IPS-18c (cell line): ENCODE measurements around the gene BLMH.
"Not testable (repeated sequence)": the region's sequence is repeated elsewhere in the genome, so short reads cannot be mapped to it uniquely, and the experiment has no call there.

ENCODE experiments used
- H3K4me3 ChIP-seq: 2 replicates; pipeline ENCODE4 v1.7.0; 2013; ENCODE audit warnings: low read depth, mild to moderate bottlenecking, low read length, moderate library complexity; ENCODE audit not compliant: insufficient read depth
- H3K9me3 ChIP-seq: one replicate; pipeline ENCODE4 v1.6.1; 2013; ENCODE audit warnings: mild to moderate bottlenecking, low read length, moderate library complexity; ENCODE audit not compliant: control insufficient read depth, insufficient read depth

The BLMH gene

DNA sequence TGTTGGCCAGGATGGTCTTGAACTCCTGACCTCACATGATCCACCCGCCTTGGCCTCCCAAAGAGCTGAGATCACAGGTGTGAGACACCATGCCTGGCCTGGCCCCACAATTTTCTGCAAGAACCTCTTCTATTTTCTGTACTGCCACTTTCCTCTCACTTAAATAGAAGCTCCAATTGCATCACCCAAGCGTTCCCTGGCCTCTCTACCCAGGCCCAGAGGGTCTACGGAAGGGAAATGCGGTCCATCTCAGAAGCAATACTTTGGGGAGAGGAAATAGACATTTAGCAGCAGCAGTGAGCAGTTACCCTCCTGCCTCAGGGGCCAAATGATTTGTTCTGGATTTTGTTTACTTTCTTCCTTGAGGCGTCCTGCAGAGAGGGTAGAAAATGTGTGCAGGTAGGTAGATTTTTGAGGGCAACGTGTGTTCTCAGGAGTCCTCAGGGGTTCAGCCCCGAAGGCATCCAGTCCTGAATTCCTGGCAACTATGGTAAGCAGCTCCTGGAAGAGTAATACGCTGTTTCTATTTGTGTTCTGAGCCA lies 67.3 kb downstream of the BLMH start:
- Histone ChIP-seq H3K9me3 (no peaks in the 10 kb centered on the region), H3K4me3 (no peak overlapping the region)

DNA sequence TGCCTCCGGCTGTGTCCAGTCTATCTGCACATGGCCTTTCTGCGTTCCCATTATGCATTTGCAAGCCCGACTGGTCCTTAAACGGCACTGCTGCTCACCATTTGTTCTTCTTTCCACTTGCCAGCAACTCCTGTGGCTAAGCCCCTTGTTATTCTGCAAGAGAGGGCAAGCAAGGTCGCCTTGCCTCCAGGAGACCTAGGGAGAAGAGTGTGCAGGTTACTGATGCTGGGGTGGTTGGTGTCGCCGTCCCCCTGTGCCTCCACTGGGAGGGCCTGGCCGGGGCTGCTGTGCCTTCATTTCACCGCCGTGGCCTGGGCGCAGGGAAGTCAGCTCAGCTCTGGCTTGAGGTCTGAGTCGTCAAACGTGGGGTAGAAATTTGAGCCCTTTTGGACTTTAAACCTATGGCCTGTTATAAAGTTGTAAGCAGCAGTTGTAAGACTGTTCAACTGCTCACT lies 69.0 kb downstream of the BLMH start:
- Histone ChIP-seq H3K4me3 (no peak overlapping the region), H3K9me3 (no peaks in the 10 kb centered on the region)

DNA sequence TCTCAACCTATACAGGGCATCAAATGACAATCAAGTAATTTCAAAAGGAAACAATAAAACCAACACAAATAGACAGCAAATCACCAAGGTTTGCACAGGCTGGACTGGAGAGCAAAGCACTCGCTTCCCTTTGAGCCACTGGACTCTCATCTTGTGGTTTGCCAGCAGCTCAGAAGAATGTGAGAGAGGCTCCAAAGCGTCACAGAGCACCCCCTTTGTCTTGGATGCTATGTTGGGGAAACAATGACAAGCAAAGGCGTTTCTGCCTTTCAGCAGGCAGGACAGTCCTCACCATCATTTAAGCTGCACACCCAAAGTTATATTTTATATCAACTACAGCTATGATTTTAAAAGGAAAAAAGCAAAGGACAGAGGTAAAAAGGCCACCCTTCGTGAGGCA lies 69.5 kb downstream of the BLMH start:
- H3K4me3 ChIP-seq = no peak overlapping the region

DNA sequence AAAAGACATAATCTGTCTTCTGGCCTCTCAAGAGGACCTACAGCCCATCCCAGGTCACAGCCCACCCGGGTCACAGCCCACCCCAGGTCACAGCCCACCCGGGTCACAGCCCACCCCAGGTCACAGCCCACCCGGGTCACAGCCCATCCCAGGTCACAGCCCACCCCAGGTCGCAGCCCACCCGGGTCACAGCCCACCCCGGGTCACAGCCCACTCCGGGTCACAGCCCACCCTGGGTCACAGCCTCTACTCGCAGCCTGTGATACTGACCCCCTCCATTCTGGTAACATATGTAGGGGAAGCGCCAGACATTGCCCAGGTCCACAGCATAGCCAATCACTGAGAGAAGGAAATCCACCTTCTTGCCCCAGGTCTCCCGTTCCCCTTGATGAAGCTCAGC lies 70.4 kb downstream of the BLMH start:
- no peak overlapping the region for H3K4me3 ChIP-seq
- no peaks in the 10 kb centered on the region for H3K9me3 ChIP-seq

More for the DNA sequence above, 69.5 kb downstream of the BLMH start:
- H3K9me3 ChIP-seq = no peaks in the 10 kb centered on the region

DNA sequence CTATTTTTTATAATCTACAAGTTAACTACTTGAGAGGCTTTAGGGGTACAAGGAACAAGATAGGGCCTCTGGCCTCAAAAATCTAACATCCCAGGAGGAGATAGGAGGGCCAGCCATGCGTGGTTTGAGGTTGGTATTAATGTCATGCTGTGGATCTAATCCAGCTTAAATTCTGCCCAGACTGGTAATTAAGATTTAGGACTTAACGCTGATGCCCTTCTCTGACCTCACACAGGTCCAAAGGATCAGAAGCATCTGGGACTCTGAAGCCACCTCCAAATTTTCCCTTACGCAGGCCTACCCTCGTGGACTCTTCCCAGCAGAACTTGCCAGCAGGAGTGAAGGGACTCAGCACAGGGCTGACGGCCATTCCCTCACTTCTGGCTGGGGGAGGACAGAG lies 71.3 kb downstream of the BLMH start:
- no peak overlapping the region for H3K4me3 ChIP-seq
- H3K9me3 ChIP-seq = no peaks in the 10 kb centered on the region

DNA sequence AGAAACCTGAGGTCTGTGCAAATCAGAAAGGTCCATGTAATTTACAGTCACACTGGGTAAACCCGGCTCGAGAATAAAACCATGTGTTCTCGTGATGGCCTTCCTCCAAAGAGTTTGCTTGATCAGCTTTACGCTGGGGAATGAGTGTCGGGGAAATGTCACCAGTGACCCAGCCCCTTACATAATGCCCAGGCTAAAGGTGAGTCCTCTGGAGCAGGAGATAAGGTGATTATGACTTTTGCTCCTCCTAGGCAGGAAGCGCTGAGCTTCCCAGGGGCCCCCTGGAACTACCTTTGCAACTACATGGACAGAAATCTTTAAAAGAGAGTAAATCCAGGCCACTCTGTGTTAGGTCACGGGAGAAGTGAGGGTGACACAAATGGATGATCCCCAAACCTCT lies 71.9 kb downstream of the BLMH start:
- Histone ChIP-seq H3K4me3 (no peak overlapping the region), H3K9me3 (no peaks in the 10 kb centered on the region)

DNA sequence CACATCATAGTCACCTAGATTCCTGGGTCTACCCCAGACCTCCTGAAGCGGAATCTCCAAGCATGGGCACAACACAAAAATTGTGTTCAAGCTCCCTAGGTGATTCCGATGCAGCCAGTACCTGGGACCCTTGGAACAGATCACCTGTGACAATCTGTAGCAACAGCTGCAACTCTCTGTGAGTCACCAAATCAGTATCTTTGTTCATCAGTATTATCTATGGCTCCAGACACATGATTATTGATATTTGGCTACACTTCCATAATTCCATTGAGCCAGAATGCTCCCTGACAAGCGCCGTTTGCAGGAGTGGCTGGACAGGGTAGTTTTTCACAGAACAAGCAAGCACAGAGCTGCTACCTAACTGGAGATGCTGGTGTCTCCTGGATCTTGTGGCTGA lies 72.4 kb downstream of the BLMH start:
- no peaks in the 10 kb centered on the region for H3K9me3 ChIP-seq
- H3K4me3 ChIP-seq = no peak overlapping the region

DNA sequence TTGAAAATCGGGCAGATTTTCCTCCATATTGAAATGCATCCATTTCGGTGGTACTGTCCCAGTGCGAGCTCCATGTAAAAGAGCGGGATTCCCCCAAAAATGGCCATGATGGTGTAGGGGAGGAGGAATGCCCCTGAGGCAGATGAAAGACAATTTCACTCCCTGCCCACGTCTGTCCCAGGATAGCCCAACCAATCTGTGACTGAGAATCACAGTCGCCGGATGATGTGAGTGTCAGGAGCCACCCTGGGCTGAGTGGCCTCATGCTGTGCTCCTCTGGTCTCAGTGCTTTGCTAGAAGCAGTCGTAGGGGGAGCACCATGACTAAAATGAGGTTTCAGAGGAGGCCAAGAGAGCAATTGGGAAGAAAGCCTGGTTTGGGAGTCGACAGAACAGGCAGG lies 72.9 kb downstream of the BLMH start:
- H3K4me3 ChIP-seq = no peak overlapping the region
- no peaks in the 10 kb centered on the region for H3K9me3 ChIP-seq

DNA sequence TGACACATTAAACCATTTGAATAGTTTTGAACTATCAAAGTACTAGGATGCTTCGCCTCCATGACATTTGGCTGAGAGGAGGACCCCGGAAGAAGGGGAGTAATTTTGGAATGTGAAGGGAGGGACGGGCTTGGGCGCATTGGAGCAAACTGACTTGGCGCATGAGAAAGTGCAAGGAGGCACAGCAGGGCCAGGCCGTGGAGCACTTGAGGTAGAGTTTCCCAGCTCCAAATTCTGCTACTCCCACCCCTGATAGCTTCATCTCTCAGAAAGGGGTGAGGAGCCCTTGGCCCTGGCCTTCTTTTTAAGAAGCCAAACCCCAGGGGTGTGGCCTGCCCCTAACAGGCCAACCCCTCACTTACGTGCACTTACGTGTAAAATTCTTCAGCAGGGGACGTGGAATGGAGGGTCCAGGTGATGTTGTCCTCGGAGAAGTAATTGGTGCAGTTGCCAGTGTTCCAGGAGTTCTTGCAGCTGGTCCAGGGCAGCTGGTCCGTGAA lies 73.9 kb downstream of the BLMH start:
- no peaks in the 10 kb centered on the region for H3K9me3 ChIP-seq
- no peak overlapping the region for H3K4me3 ChIP-seq

DNA sequence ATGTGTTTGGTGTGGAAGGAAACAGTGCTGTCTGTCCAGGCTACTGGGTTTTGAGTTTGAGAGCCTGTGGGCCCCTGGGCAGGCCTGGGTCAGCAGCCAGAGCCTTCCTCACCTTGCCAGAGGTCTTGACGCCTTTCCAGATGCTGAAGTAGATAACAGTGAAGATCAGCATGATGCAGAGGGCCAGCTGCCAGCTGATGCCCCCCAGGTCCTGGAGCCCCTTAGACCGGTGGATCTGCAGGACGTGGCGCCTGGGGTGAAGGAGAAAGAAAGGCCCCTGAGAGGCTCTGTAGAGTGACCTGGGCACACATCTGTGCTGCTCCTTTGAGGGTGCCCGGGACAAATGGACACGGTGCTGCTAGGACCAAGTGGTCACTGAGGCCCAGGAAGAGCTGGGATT lies 74.7 kb downstream of the BLMH start:
- Histone ChIP-seq H3K4me3 (no peak overlapping the region), H3K9me3 (no peaks in the 10 kb centered on the region)

DNA sequence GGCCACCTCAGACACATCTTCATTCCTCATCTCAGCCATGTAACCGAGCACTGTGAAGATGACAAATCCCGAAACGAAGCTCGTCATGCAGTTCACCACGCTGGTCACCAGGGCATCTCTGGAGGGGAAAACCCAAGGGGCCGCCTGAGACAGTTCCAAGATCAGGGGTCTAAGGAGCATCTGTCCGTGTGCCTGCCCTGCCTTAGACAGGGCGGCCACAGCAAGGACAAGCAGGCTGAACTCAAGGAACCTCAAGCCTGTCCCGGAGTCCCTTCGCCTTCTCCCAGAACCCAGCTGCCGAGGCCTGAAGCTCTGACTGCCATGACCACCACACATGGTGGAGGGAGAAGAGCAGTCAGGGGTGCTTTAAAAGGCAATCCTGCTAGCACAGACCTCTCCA lies 79.0 kb downstream of the BLMH start:
- Histone ChIP-seq H3K4me3 (no peak overlapping the region), H3K9me3 (no peaks in the 10 kb centered on the region)

DNA sequence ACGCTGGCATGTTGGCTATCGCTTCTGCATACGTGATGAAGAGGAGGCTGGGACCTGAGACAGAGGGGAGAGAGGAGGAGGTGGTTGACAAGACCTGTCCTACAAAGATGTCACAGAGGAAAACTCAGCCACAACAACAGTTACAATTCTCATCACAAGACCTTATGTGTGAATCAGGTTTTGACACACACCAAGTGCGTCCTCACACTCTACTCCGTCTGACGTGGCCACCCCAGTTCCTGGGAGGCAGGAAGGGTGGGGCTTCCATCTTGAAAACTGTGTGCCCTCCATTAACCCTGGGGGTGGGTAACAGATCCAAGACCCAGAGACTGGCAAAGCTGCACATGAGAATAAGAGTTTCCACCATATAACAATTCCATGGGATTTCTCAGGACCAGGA lies 80.4 kb downstream of the BLMH start:
- H3K9me3 ChIP-seq = no peaks in the 10 kb centered on the region
- no peak overlapping the region for H3K4me3 ChIP-seq

DNA sequence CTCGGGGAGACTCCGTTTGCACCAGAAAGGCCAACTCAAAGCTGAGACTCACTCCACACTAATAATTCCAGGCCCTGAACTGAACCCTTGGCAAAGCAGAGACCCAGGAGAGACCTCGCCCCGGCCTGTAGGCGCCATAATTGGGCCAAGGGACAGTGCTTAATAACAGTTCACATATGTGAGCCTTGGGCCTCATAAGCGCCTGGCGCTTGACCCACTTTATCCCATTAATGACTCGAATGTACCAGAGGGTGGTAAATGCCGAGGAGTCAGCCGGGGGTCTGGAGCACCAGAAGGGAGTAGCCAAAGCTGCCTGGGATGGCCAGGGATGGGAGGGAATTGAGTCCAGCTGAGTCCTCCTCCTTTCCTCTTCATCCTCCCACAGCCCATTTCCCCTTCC lies 80.8 kb downstream of the BLMH start:
- Histone ChIP-seq H3K9me3 (no peaks in the 10 kb centered on the region), H3K4me3 (no peak overlapping the region)

DNA sequence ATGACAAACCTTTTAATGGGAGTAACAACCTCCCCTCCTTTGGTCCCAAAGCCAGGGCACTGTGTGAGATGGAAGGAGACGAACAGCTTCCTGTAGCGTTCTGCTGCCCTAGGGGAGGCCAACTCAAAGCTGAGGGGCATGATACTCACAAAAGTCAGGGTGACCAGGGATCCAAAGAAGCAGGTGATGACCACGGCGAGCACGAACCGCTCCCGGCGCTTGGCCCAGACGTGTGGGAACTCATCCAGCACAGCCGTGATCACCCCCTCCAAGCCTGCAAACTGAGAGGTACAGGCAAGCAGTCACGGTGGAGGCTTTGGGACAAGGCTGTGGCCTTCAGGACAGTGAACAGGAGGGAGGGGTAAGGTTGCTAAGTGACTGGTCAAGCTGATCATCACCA lies 81.4 kb downstream of the BLMH start:
- Histone ChIP-seq H3K9me3 (no peaks in the 10 kb centered on the region), H3K4me3 (no peak overlapping the region)

DNA sequence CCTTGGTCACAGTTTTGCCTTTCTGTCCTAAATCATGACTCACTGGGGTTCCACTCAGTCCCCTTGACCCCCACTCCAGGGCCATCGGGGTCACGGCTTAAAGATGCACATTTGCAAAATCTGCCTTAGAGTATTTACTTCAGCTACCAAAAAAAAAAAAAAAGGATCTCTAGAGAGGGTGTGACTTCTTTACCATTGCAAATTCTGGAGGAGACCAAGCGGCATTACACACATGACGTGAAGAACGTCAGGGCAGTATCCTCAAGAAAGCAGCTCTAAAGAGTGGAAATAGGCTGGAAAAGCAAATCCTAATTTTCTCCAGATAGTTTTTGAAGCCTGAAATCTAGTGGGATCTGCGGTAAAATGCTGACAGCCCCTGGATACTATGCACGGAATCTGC lies 81.8 kb downstream of the BLMH start:
- H3K9me3 ChIP-seq = no peaks in the 10 kb centered on the region
- no peak overlapping the region for H3K4me3 ChIP-seq

DNA sequence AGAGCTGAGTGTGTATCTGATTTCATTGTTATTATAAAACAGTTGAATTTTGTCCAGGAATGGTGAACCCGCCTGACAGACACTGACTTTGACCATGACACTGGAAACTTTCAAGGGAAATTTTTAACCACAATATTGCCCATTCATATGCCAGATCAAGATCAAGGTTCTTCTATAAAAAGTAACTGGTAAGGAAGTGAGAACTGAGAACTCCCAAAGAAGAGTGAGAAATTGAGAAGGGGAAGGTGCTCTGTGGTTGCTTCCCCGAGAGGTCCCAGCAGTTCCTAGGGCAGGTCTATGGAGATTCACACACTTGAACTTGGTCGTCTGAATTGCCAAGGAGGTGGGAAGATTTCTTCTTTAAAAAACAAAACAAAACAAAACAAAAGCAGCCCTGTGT lies 83.5 kb downstream of the BLMH start:
- H3K9me3 ChIP-seq = no peaks in the 10 kb centered on the region
- no peak overlapping the region for H3K4me3 ChIP-seq

DNA sequence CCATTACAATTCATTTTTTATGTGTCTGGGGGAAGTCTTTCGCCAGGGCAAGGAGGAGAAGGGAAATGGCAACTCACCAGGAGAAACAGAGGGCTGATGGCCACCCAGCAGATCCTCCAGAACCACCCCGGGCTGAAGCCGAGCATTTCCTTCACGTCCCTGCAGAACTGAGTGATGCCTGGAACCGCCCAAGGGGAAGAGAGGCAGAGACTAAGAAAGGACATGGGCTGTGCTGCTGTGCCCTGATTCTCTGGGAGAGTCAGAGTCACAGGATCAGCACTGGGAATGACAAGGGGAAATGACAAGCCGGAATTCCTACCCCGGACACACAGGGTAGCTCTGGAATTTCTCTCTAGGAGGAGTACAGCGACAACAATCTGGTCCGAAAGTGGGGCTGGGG lies 84.1 kb downstream of the BLMH start:
- H3K4me3 ChIP-seq = no peak overlapping the region

DNA sequence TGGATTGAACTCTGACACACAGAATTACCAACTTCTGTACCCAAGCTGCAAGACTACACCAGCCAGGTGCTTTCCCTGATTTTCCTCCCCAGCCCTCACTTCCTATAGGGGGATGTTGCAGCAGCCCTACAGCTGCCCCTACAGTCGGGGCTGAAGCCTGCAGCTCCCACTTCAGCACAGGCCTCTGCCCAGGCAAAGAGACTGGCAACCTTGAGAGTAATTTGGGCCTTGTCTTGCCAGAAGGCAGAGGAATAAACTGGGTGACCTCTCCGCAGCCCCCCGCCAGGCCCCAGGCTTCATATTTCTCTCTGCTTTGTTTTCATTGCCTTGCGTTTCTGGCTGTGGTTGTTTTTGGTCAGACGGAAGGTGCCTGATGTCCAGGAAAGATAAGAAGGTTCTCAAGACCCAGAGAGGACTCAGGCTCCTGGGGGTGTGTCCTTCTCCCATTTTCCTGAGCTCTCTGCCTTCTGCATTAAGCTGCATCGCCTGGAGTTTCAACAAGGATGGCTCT lies 88.2 kb downstream of the BLMH start:
- H3K9me3 ChIP-seq = no peaks in the 10 kb centered on the region

More for the DNA sequence above, 84.1 kb downstream of the BLMH start:
- H3K9me3 ChIP-seq = no peaks in the 10 kb centered on the region

DNA sequence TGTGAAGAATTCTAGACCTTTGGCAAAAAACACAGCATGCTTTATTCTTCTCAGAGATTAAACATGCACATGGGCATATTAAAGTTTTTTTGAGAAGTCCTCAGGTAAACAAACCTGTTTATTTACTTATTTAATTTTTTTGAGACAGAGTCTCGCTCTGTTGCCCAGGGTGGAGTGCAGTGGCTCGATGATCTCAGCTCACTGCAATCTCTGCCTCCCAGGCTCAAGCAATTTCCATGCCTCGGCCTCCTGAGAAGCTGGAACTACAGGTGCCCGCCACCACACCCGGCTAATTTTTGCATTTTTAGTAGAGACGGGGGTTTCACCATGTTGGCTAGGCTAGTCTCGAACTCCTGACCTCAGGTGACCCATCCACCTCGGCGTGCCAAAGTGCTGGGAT lies 91.1 kb downstream of the BLMH start:
- not testable (repeated sequence) for H3K4me3 ChIP-seq, H3K9me3 ChIP-seq

More for the DNA sequence above, 88.2 kb downstream of the BLMH start:
- no peak overlapping the region for H3K4me3 ChIP-seq
